Left ventricle myocardium inferior (tissue), 1 donor: ENCODE measurements around the gene ESPN. TPM values are rescaled to one million over a fixed set of nuclear protein-coding genes. Genes with fewer than 3 reads are reported as not detected.

Experiments used
- DNase-seq: peaks from one replicate; pipeline ENCODE4 v3.0.0-alpha.2; 2020
- H3K27ac ChIP-seq: fragments of 200-600 bp; replicated peaks from 2 replicates; pipeline ENCODE4 v1.8.0; 2021
- H3K27me3 ChIP-seq: fragments of 200-600 bp; 2 replicates; pipeline ENCODE4 v1.8.0; 2021; ENCODE audit warnings: low read depth
- H3K36me3 ChIP-seq: fragments of 200-600 bp; 2 replicates; pipeline ENCODE4 v1.8.0; 2021
- H3K4me1 ChIP-seq: fragments of 200-600 bp; 2 replicates; pipeline ENCODE4 v1.8.0; 2021
- H3K4me3 ChIP-seq: fragments of 200-600 bp; 2 replicates; pipeline ENCODE4 v1.8.0; 2021; ENCODE audit warnings: mild to moderate bottlenecking, moderate library complexity
- H3K9me3 ChIP-seq: fragments of 200-600 bp; replicated peaks from 2 replicates; pipeline ENCODE4 v1.8.0; 2021
- CTCF ChIP-seq: fragments of 200-600 bp; IDR thresholded peaks from 2 replicates; pipeline ENCODE4 v1.8.0; 2021; ENCODE audit warnings: antibody characterized with exemption, mild to moderate bottlenecking, borderline replicate concordance
- intact Hi-C: fragments of 100-400 bp; cut with micrococcal nuclease; formaldehyde crosslinking; loops from one replicate; pipeline ENCODE4 v1.11.0; 2022
- total RNA-seq: library from RNA; stranded (reverse); fragmentation: NEBNext Ultra II Directional; extraction: Animal tissue kit (Norgen Biotek cat#: 25700); gene quantifications from one replicate; pipeline ENCODE4 v1.2.1, GENCODE V29; 2021
- donor health status: DM: no; HTN: yes; CAD: no; lungs with severe emphysema.

Gene ESPN
- total RNA-seq, 1 donor from 2014 or later: 0.41 TPM

- intact Hi-C loops: no loop called here
- H3K4me3 ChIP-seq: no peak overlapping the region
- no peak for DNase-seq
- H3K36me3 ChIP-seq: no peaks in the 10 kb centered on the region
- H3K27me3 ChIP-seq: no peaks in the 10 kb centered on the region
- H3K4me1 ChIP-seq: peaks cover 19% of the 10 kb centered on the region
- no peak for TF ChIP-seq CTCF
- no peak overlapping the region for H3K27ac ChIP-seq
- no peaks in the 10 kb centered on the region for H3K9me3 ChIP-seq
Observed at GRCh38 chr1:6507461-6507911, 82.9 kb downstream of the ESPN start.

GRCh38 chr1:6508154-6508815, 83.7 kb downstream of the ESPN start:
- intact Hi-C loops: no loop called here
- no peaks in the 10 kb centered on the region for H3K36me3 ChIP-seq
- H3K4me1 ChIP-seq: peaks cover 19% of the 10 kb centered on the region
- TF ChIP-seq CTCF: no peak
- H3K9me3 ChIP-seq: no peaks in the 10 kb centered on the region
- H3K27ac ChIP-seq: no peak overlapping the region
- no peak overlapping the region for H3K4me3 ChIP-seq
- no peak for DNase-seq
- no peaks in the 10 kb centered on the region for H3K27me3 ChIP-seq

- Histone ChIP-seq H3K4me1 (peaks cover 24% of the 10 kb centered on the region), H3K27ac (peak overlapping the region; percentile 18), H3K9me3 (no peaks in the 10 kb centered on the region), H3K4me3 (no peak overlapping the region), H3K27me3 (no peaks in the 10 kb centered on the region), H3K36me3 (no peaks in the 10 kb centered on the region)
- TF ChIP-seq CTCF: no peak
- intact Hi-C loops: no loop called here
- no peak for DNase-seq
Observed at GRCh38 chr1:6508816-6509189, 84.2 kb downstream of the ESPN start.

- Histone ChIP-seq H3K9me3 (no peaks in the 10 kb centered on the region), H3K36me3 (no peaks in the 10 kb centered on the region), H3K27me3 (no peaks in the 10 kb centered on the region), H3K4me1 (peaks cover 25% of the 10 kb centered on the region), H3K27ac (peak overlapping the region; percentile 33), H3K4me3 (no peak overlapping the region)
- intact Hi-C loops: no loop called here
- no peak for TF ChIP-seq CTCF
- DNase-seq: no peak
Observed at GRCh38 chr1:6509220-6509918, 84.8 kb downstream of the ESPN start.

- no peaks in the 10 kb centered on the region for H3K36me3 ChIP-seq
- no peak overlapping the region for H3K4me3 ChIP-seq
- H3K27me3 ChIP-seq: no peaks in the 10 kb centered on the region
- TF ChIP-seq CTCF: no peak
- H3K9me3 ChIP-seq: no peaks in the 10 kb centered on the region
- peaks cover 25% of the 10 kb centered on the region for H3K4me1 ChIP-seq
- intact Hi-C loops: no loop called here
- no peak for DNase-seq
- peak overlapping the region; percentile 33 for H3K27ac ChIP-seq
Observed at GRCh38 chr1:6509919-6510291, 85.3 kb downstream of the ESPN start.
